ENCODE results near the gene ZNF502. TPM values are rescaled to one million over a fixed set of nuclear protein-coding genes. Genes with fewer than 3 reads are reported as not detected.

Gene ZNF502
- total RNA-seq, 1 experiment from 2014 or later = 3.6 TPM

DNA sequence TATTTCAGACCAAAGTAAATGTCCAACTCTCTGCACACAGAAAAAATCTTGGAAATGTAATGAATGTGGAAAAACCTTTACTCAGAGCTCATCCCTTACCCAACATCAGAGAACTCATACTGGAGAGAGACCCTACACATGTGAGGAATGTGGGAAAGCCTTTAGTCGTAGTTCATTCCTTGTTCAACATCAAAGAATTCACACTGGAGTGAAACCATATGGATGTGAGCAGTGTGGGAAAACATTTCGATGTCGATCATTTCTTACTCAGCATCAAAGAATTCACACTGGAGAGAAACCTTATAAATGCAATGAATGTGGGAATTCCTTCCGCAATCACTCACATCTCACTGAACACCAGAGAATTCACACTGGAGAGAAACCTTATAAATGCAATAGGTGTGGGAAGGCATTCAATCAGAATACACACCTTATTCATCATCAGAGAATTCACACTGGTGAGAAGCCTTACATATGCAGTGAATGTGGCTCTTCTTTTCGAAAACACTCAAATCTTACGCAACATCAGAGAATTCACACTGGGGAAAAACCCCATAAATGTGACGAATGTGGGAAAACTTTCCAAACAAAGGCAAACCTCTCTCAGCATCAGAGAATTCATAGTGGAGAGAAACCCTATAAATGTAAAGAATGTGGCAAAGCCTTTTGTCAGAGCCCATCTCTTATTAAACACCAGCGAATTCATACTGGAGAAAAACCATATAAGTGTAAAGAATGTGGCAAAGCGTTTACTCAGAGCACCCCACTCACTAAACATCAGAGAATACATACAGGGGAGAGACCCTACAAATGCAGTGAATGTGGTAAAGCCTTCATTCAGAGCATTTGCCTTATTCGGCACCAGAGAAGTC is 9.0 kb downstream of the ZNF502 start:
- CTCF ChIA-PET = interaction anchor here (1.0 kb wide), 1 partner anchor 9 kb away, joined by 3 read pairs; the partner anchor contains the start of gene ZNF502
- DNase-seq (ENCODE audit: low spot score) (no peak), ATAC-seq (no peak)
- Mint-ChIP-seq H3K27me3 (ENCODE audit: low read depth) (peaks cover 23% of the 10 kb centered on the region), H3K36me3 (peaks cover 81% of the 10 kb centered on the region), H3K4me1 (no peaks in the 10 kb centered on the region), H3K4me3 (no peak overlapping the region), H3K27ac (no peak overlapping the region), H3K9me3 (peaks cover 94% of the 10 kb centered on the region)
- TF ChIP-seq, protein P1, sequence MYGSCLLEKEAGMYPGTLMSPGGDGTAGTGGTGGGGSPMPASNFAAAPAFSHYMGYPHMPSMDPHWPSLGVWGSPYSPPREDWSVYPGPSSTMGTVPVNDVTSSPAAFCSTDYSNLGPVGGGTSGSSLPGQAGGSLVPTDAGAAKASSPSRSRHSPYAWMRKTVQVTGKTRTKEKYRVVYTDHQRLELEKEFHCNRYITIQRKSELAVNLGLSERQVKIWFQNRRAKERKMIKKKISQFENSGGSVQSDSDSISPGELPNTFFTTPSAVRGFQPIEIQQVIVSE (CRISPR knock-in tag; IDR thresholded peaks at IDR 0.05; ENCODE audit: borderline replicate concordance) = no peak
- TF ChIP-seq, protein P2, sequence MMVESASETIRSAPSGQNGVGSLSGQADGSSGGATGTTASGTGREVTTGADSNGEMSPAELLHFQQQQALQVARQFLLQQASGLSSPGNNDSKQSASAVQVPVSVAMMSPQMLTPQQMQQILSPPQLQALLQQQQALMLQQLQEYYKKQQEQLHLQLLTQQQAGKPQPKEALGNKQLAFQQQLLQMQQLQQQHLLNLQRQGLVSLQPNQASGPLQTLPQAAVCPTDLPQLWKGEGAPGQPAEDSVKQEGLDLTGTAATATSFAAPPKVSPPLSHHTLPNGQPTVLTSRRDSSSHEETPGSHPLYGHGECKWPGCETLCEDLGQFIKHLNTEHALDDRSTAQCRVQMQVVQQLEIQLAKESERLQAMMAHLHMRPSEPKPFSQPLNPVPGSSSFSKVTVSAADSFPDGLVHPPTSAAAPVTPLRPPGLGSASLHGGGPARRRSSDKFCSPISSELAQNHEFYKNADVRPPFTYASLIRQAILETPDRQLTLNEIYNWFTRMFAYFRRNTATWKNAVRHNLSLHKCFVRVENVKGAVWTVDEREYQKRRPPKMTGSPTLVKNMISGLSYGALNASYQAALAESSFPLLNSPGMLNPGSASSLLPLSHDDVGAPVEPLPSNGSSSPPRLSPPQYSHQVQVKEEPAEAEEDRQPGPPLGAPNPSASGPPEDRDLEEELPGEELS (CRISPR knock-in tag; IDR thresholded peaks at IDR 0.05) = no peak
- TF ChIP-seq ESRRA (CRISPR knock-in tag; IDR thresholded peaks at IDR 0.05; ENCODE audit: borderline replicate concordance) (no peak), CREM (CRISPR knock-in tag; IDR thresholded peaks at IDR 0.05) (no peak), ZNF232 (CRISPR knock-in tag; IDR thresholded peaks at IDR 0.05) (no peak), MYBL2 (CRISPR knock-in tag; IDR thresholded peaks at IDR 0.05) (no peak), ZNF263 (CRISPR knock-in tag; IDR thresholded peaks at IDR 0.05; ENCODE audit: low read depth) (no peak), CREB1 (CRISPR knock-in tag; IDR thresholded peaks at IDR 0.05) (no peak), NFATC4 (CRISPR knock-in tag; IDR thresholded peaks at IDR 0.05) (no peak)
- TF ChIP-seq, protein P3, sequence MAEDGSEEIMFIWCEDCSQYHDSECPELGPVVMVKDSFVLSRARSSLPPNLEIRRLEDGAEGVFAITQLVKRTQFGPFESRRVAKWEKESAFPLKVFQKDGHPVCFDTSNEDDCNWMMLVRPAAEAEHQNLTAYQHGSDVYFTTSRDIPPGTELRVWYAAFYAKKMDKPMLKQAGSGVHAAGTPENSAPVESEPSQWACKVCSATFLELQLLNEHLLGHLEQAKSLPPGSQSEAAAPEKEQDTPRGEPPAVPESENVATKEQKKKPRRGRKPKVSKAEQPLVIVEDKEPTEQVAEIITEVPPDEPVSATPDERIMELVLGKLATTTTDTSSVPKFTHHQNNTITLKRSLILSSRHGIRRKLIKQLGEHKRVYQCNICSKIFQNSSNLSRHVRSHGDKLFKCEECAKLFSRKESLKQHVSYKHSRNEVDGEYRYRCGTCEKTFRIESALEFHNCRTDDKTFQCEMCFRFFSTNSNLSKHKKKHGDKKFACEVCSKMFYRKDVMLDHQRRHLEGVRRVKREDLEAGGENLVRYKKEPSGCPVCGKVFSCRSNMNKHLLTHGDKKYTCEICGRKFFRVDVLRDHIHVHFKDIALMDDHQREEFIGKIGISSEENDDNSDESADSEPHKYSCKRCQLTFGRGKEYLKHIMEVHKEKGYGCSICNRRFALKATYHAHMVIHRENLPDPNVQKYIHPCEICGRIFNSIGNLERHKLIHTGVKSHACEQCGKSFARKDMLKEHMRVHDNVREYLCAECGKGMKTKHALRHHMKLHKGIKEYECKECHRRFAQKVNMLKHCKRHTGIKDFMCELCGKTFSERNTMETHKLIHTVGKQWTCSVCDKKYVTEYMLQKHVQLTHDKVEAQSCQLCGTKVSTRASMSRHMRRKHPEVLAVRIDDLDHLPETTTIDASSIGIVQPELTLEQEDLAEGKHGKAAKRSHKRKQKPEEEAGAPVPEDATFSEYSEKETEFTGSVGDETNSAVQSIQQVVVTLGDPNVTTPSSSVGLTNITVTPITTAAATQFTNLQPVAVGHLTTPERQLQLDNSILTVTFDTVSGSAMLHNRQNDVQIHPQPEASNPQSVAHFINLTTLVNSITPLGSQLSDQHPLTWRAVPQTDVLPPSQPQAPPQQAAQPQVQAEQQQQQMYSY (CRISPR knock-in tag; IDR thresholded peaks at IDR 0.05) = no peak
- TF ChIP-seq, protein P4, sequence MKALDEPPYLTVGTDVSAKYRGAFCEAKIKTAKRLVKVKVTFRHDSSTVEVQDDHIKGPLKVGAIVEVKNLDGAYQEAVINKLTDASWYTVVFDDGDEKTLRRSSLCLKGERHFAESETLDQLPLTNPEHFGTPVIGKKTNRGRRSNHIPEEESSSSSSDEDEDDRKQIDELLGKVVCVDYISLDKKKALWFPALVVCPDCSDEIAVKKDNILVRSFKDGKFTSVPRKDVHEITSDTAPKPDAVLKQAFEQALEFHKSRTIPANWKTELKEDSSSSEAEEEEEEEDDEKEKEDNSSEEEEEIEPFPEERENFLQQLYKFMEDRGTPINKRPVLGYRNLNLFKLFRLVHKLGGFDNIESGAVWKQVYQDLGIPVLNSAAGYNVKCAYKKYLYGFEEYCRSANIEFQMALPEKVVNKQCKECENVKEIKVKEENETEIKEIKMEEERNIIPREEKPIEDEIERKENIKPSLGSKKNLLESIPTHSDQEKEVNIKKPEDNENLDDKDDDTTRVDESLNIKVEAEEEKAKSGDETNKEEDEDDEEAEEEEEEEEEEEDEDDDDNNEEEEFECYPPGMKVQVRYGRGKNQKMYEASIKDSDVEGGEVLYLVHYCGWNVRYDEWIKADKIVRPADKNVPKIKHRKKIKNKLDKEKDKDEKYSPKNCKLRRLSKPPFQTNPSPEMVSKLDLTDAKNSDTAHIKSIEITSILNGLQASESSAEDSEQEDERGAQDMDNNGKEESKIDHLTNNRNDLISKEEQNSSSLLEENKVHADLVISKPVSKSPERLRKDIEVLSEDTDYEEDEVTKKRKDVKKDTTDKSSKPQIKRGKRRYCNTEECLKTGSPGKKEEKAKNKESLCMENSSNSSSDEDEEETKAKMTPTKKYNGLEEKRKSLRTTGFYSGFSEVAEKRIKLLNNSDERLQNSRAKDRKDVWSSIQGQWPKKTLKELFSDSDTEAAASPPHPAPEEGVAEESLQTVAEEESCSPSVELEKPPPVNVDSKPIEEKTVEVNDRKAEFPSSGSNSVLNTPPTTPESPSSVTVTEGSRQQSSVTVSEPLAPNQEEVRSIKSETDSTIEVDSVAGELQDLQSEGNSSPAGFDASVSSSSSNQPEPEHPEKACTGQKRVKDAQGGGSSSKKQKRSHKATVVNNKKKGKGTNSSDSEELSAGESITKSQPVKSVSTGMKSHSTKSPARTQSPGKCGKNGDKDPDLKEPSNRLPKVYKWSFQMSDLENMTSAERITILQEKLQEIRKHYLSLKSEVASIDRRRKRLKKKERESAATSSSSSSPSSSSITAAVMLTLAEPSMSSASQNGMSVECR (CRISPR knock-in tag; IDR thresholded peaks at IDR 0.05; ENCODE audit: borderline replicate concordance) = no peak
- TF ChIP-seq, protein P5, sequence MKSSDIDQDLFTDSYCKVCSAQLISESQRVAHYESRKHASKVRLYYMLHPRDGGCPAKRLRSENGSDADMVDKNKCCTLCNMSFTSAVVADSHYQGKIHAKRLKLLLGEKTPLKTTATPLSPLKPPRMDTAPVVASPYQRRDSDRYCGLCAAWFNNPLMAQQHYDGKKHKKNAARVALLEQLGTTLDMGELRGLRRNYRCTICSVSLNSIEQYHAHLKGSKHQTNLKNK (CRISPR knock-in tag; IDR thresholded peaks at IDR 0.05) = no peak
- TF ChIP-seq, protein P6, sequence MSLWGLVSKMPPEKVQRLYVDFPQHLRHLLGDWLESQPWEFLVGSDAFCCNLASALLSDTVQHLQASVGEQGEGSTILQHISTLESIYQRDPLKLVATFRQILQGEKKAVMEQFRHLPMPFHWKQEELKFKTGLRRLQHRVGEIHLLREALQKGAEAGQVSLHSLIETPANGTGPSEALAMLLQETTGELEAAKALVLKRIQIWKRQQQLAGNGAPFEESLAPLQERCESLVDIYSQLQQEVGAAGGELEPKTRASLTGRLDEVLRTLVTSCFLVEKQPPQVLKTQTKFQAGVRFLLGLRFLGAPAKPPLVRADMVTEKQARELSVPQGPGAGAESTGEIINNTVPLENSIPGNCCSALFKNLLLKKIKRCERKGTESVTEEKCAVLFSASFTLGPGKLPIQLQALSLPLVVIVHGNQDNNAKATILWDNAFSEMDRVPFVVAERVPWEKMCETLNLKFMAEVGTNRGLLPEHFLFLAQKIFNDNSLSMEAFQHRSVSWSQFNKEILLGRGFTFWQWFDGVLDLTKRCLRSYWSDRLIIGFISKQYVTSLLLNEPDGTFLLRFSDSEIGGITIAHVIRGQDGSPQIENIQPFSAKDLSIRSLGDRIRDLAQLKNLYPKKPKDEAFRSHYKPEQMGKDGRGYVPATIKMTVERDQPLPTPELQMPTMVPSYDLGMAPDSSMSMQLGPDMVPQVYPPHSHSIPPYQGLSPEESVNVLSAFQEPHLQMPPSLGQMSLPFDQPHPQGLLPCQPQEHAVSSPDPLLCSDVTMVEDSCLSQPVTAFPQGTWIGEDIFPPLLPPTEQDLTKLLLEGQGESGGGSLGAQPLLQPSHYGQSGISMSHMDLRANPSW (CRISPR knock-in tag; conservative IDR thresholded peaks at IDR 0.05; ENCODE audit: low read depth) = no peak
- TF ChIP-seq, protein P7, sequence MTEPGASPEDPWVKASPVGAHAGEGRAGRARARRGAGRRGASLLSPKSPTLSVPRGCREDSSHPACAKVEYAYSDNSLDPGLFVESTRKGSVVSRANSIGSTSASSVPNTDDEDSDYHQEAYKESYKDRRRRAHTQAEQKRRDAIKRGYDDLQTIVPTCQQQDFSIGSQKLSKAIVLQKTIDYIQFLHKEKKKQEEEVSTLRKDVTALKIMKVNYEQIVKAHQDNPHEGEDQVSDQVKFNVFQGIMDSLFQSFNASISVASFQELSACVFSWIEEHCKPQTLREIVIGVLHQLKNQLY (CRISPR knock-in tag; IDR thresholded peaks at IDR 0.05) = no peak
- TF ChIP-seq, protein P8, sequence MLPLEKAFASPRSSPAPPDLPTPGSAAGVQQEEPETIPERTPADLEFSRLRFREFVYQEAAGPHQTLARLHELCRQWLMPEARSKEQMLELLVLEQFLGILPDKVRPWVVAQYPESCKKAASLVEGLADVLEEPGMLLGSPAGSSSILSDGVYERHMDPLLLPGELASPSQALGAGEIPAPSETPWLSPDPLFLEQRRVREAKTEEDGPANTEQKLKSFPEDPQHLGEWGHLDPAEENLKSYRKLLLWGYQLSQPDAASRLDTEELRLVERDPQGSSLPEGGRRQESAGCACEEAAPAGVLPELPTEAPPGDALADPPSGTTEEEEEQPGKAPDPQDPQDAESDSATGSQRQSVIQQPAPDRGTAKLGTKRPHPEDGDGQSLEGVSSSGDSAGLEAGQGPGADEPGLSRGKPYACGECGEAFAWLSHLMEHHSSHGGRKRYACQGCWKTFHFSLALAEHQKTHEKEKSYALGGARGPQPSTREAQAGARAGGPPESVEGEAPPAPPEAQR (CRISPR knock-in tag; IDR thresholded peaks at IDR 0.05) = no peak
- TF ChIP-seq, protein P9, sequence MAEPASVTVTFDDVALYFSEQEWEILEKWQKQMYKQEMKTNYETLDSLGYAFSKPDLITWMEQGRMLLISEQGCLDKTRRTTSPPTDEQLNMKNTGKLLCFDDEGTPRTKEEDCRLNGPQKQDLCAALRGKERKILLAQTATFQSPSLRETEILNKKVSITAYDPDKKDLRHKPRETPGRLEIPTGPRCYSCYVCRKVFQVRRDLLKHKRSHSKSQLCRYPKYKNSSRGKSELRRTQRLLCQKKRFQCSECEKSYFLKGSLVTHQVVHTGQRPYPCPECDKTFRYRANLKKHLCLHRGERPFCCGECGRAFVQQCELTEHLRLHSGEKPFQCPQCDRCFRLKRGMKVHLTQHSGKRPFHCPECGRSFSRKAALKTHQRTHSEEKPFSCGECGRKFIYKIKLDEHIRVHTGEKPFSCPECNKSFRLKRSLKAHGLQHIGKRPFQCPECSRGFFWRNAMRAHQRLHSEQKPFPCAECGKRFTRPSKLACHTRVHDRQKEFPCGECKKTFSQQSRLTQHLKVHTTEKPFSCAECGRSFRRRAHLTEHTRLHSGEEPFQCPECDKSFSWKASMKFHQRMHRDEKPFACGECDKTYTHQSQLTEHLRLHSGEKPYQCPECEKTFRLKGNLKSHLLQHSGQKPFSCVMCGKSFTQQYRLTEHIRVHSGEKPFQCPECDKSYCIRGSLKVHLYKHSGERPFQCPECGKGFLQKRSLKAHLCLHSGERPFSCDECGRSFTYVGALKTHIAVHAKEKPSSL (CRISPR knock-in tag; conservative IDR thresholded peaks at IDR 0.05) = no peak
- POLR2A ChIA-PET = no interaction called here

Data from WTC11 (cell line).